H1 (cell line): ENCODE measurements around the gene PPP1R18.

ENCODE experiments used
- ATF2 ChIP-seq: IDR thresholded peaks from 2 replicates; pipeline ENCODE4 v1.6.1; 2012; ENCODE audit warnings: low read length, inconsistent platforms
- BCL11A ChIP-seq, 2 experiments: IDR thresholded peaks; one replicate each; pipeline ENCODE4 v1.6.1; 2011; ENCODE audit warnings: low read depth in 2 of 2, low read length in 2 of 2, mild to moderate bottlenecking in 2 of 2
- CHD2 ChIP-seq: IDR thresholded peaks from 2 replicates; pipeline ENCODE4 v1.6.1; 2012; ENCODE audit warnings: low read length, improper control_type of control experiment
- CTCF ChIP-seq, 3 experiments: IDR thresholded peaks; 1 replicate in 2 of 3; 2 replicates in 1 of 3; pipeline versions ENCODE4 v1.5.1 to v1.6.1; 2011; ENCODE audit warnings: low read length in 3 of 3, mild to moderate bottlenecking in 3 of 3, inconsistent platforms in 2 of 3, low read depth in 1 of 3, moderate library complexity in 1 of 3; ENCODE audit not compliant: insufficient read depth in 1 of 3; ENCODE audit errors: control extremely low read depth in 1 of 3
- EP300 ChIP-seq, 2 experiments: IDR thresholded peaks; 1 replicate in 1 of 2; 2 replicates in 1 of 2; pipeline ENCODE4 v1.6.1; 2011 to 2012; ENCODE audit warnings: low read depth in 2 of 2, low read length in 2 of 2, mild to moderate bottlenecking in 2 of 2, borderline replicate concordance in 1 of 2, inconsistent platforms in 1 of 2, moderate library complexity in 1 of 2
- EZH2 ChIP-seq: fragments of 200-600 bp; sonication (generic); IDR thresholded peaks from 2 replicates; pipeline ENCODE4 v1.7.1; 2012; ENCODE audit warnings: low read depth, mild to moderate bottlenecking, moderate library complexity, low read length, inconsistent platforms; ENCODE audit not compliant: severe bottlenecking
- NRF1 ChIP-seq: IDR thresholded peaks from 2 replicates; pipeline ENCODE4 v1.6.1; 2011; ENCODE audit warnings: mild to moderate bottlenecking, low read depth, low read length, improper control_type of control experiment
- POLR2AphosphoS5 ChIP-seq: IDR thresholded peaks from 2 replicates; pipeline ENCODE4 v1.6.1; 2011; ENCODE audit warnings: low read depth, low read length
- RAD21 ChIP-seq, 2 experiments: IDR thresholded peaks in 1 of 2; conservative IDR thresholded peaks in 1 of 2; 2 replicates each; pipeline ENCODE4 v1.6.1; 2011; ENCODE audit warnings: low read depth in 2 of 2, low read length in 2 of 2, improper control_type of control experiment in 1 of 2, inconsistent platforms in 1 of 2, mild to moderate bottlenecking in 1 of 2, moderate library complexity in 1 of 2
- SP2 ChIP-seq: IDR thresholded peaks from 2 replicates; pipeline ENCODE4 v1.6.1; 2012; ENCODE audit warnings: mild to moderate bottlenecking, low read length, inconsistent platforms
- SUZ12 ChIP-seq: fragments of 200-600 bp; sonication (generic); IDR thresholded peaks from 2 replicates; pipeline ENCODE4 v1.6.1; 2012; ENCODE audit warnings: mild to moderate bottlenecking, inconsistent platforms, low read length, moderate library complexity, mixed read lengths
- YY1 ChIP-seq: IDR thresholded peaks from 2 replicates; pipeline ENCODE4 v1.6.1; 2011; ENCODE audit warnings: low read depth, mild to moderate bottlenecking, low read length
- TF ChIP-seq, protein P1 (sequence below): IDR thresholded peaks from 2 replicates; pipeline ENCODE4 v1.6.1; 2011; ENCODE audit warnings: low read length, improper control_type of control experiment

DNA sequence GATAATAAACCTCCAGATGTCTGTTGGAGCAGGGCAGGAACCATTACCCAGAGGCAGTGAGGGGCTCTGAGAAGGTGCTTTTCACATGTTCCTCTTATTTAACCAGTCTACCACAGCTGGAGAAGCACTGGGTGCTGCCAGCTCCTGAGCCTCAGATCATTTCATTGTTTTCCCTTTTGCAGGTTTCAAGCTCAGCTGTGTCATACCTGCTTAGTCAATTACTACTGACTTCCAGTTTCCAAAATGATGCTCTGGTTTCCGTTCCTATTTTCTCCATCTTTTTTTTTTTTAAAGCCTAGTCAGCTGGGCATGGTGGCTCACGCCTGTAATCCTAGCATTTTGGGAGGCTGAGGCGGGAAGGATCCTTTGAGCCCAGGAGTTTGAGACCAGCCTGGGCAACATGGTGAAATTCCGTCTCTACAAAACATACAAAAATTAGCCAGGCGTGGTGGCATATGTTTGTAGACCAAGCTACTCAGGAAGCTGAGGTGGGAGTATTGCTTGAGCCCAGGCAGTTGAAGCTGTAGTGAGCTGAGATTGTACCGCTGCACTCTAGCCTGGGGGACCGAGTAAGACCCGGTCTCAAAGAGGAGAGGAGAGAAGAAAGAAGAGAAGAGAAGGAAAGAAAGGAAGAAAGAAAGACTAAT is 49.3 kb upstream of the PPP1R18 start:
- TF ChIP-seq POLR2AphosphoS5 (no peak), EZH2 (no peak), RAD21 (IDR thresholded peaks at IDR 0.05 in 1 of 2, conservative IDR thresholded peaks at IDR 0.05 in 1 of 2; ENCODE audit: low read depth in 2 of 2, low read length in 2 of 2) (no peak), CTCF (IDR thresholded peaks at IDR 0.05; ENCODE audit: control extremely low read depth in 1 of 3, insufficient read depth in 1 of 3, low read depth in 1 of 3, low read length in 3 of 3) (no peak), SP2 (no peak), BCL11A (IDR thresholded peaks at IDR 0.05; ENCODE audit: low read depth in 2 of 2, low read length in 2 of 2) (no peak), EP300 (IDR thresholded peaks at IDR 0.05; ENCODE audit: borderline replicate concordance in 1 of 2, low read depth in 2 of 2, low read length in 2 of 2) (no peak), CHD2 (no peak), YY1 (no peak), NRF1 (no peak), SUZ12 (no peak), ATF2 (no peak)
- TF ChIP-seq, protein P1, sequence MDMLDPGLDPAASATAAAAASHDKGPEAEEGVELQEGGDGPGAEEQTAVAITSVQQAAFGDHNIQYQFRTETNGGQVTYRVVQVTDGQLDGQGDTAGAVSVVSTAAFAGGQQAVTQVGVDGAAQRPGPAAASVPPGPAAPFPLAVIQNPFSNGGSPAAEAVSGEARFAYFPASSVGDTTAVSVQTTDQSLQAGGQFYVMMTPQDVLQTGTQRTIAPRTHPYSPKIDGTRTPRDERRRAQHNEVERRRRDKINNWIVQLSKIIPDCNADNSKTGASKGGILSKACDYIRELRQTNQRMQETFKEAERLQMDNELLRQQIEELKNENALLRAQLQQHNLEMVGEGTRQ: no peak
